GM06990 (cell line): Measurements from ENCODE around the gene KHDRBS2.

Experiments used
- DNase-seq: peaks from one replicate; pipeline ENCODE4 v3.0.0-alpha.2; 2011; ENCODE audit not compliant: insufficient read length; ENCODE audit errors: extremely low read depth
- H3K27me3 ChIP-seq: replicated peaks from 2 replicates; pipeline ENCODE4 v1.6.0; 2011; ENCODE audit warnings: low read length; ENCODE audit not compliant: control insufficient read depth, insufficient read depth
- H3K36me3 ChIP-seq: 2 replicates; pipeline ENCODE4 v1.5.1; 2011; ENCODE audit warnings: low read length; ENCODE audit not compliant: control insufficient read depth, insufficient read depth
- H3K4me3 ChIP-seq: replicated peaks from 2 replicates; pipeline ENCODE4 v1.5.1; 2011; ENCODE audit warnings: low read depth, mild to moderate bottlenecking, control low read depth, low read length
- TF ChIP-seq, protein P1 (sequence below): IDR thresholded peaks from 2 replicates; pipeline ENCODE4 v1.5.1; 2011; ENCODE audit warnings: low read length, control low read depth, mild to moderate bottlenecking, inconsistent platforms; ENCODE audit not compliant: insufficient read depth, poor library complexity, severe bottlenecking

KHDRBS2 gene

DNA sequence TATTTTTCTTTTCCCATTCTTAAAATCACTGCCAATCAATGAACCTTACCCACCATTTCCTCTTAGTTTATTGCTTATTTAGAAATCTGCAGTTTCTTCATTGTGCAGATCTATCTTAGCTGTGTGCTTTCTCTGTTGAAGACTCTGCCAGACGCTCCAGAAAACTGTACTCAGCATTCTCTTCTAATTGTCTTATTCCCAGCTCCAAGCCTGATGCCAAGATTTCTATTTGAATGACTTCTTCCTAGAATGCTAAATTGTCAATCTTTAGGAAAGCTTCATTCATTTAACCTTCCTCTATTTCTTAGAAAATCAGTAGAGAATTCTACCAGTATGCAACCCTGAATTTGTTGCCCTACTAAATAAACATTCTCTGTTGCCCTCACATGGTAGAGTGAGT is 308.9 kb downstream of the KHDRBS2 start:
- H3K4me3 ChIP-seq: no peak overlapping the region
- H3K27me3 ChIP-seq: no peaks in the 10 kb centered on the region
- H3K36me3 ChIP-seq: no peaks in the 10 kb centered on the region
- no peak for DNase-seq
- TF ChIP-seq, protein P1, sequence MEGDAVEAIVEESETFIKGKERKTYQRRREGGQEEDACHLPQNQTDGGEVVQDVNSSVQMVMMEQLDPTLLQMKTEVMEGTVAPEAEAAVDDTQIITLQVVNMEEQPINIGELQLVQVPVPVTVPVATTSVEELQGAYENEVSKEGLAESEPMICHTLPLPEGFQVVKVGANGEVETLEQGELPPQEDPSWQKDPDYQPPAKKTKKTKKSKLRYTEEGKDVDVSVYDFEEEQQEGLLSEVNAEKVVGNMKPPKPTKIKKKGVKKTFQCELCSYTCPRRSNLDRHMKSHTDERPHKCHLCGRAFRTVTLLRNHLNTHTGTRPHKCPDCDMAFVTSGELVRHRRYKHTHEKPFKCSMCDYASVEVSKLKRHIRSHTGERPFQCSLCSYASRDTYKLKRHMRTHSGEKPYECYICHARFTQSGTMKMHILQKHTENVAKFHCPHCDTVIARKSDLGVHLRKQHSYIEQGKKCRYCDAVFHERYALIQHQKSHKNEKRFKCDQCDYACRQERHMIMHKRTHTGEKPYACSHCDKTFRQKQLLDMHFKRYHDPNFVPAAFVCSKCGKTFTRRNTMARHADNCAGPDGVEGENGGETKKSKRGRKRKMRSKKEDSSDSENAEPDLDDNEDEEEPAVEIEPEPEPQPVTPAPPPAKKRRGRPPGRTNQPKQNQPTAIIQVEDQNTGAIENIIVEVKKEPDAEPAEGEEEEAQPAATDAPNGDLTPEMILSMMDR: no peak

DNA sequence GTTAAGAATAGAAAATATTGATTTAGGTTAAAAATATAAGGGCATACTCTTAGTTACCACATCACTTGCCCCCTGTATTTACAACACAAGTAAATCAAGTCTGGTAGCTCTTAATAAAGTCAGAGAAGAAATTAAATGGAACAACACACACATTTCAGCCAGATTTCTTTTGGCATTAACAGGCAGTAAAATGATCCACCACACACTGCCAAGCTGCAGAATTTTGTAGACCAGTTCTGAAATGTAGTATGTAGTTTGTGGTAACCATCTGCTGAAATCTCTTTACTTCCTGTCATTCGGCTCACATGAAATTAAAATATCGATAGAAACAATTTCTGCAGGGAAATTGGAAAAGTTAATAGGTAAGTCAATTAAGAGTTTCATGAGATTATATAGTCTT is 326.8 kb downstream of the KHDRBS2 start:
- Histone ChIP-seq H3K27me3 (no peaks in the 10 kb centered on the region), H3K36me3 (no peaks in the 10 kb centered on the region), H3K4me3 (no peak overlapping the region)
- no peak for DNase-seq
- TF ChIP-seq, protein P1: no peak

DNA sequence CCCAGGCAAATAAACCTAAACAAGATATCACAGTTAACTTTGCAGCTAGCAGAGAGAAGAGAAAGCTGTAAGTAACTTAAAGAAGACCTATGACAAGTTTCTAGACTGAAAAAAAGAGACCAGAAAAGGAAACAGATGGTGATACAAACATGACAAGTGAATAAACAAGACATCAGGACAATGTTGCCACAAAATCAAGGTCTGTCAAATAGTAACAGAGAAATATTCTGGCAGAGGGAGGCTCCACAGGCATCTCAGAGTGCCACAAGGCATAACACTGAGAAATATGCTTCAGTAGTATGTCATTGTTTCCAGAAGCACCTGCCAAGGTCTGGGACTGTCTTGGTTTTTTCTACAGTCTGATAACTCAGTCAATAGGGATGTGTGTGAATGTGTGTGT is 332.2 kb downstream of the KHDRBS2 start:
- DNase-seq: no peak
- no peaks in the 10 kb centered on the region for H3K36me3 ChIP-seq
- no peaks in the 10 kb centered on the region for H3K27me3 ChIP-seq
- TF ChIP-seq, protein P1: no peak
- no peak overlapping the region for H3K4me3 ChIP-seq

DNA sequence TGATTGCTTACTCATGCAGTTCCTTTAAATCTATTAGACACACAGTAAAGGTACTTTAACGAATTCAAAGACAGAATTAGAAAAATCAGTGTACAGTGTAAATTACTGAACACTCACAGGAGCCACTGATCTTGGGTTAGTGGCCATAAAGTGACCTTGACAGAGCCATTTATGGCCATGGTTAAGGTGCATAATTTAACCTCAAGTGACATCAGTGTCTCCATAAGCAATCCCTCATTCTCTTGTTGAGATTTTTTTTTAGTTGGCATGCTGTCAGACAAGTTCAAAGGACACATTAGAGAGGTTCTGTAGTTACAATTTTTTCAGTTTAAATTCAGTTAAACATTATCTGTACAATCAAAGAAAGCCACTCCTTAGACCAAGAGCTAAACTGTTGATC is 334.4 kb downstream of the KHDRBS2 start:
- Histone ChIP-seq H3K36me3 (no peaks in the 10 kb centered on the region), H3K27me3 (no peaks in the 10 kb centered on the region), H3K4me3 (no peak overlapping the region)
- DNase-seq: no peak
- TF ChIP-seq, protein P1: no peak

DNA sequence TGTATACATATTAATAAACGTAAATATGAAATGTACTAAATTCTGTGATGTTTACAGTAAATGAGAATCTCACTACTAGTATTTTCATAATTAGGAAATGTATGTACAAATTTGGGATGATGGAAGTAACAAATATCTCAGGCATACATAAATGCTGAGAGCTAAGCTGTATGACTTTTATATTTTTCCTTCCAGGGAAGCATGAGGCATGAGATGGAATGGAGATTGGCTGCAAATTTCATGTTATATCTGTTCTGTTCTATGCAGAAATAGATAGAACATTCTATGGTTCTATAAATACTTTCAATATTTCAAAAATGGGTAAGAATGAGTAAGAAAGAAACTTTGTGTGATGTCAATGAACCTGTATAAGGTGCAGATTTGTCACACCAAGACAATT is 335.2 kb downstream of the KHDRBS2 start:
- TF ChIP-seq, protein P1: no peak
- H3K36me3 ChIP-seq: no peaks in the 10 kb centered on the region
- no peak overlapping the region for H3K4me3 ChIP-seq
- H3K27me3 ChIP-seq: no peaks in the 10 kb centered on the region
- no peak for DNase-seq

DNA sequence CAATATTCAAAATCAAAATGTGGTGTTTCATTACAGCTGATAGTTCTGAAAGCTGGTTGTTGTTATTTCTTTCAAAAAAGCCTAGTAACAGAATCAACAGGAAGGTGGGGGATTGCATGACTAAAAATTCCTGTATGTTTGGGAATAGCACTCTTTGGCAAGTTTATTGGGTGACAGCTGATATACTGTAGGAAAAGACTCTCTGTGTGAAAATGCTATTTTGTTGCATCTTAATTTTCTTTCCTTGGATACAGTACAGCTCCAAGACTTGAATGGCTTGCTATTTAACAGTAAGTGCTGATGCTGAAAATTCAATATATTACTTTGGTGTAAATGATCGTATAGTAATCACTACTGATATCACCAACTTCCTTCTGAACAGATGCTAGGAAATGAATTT is 336.1 kb downstream of the KHDRBS2 start:
- no peak for DNase-seq
- H3K27me3 ChIP-seq: no peaks in the 10 kb centered on the region
- TF ChIP-seq, protein P1: no peak
- no peak overlapping the region for H3K4me3 ChIP-seq
- H3K36me3 ChIP-seq: no peaks in the 10 kb centered on the region
